ENCODE results near the gene NGLY1.

GRCh38 chr3:25803833-25804232, 20.6 kb upstream of the NGLY1 start:
- TF ChIP-seq CTCF (IDR thresholded peaks at IDR 0.05) (no peak), POLR2A (IDR thresholded peaks at IDR 0.05) (no peak)
